Liver (tissue), 9 donors: ENCODE results near the gene NEU4. TPM values are rescaled to one million over a fixed set of nuclear protein-coding genes. Genes with fewer than 3 reads are reported as not detected.
"Not testable (repeated sequence)": the region's sequence is repeated elsewhere in the genome, so short reads cannot be mapped to it uniquely, and the experiment has no call there.

Experiments
- DNase-seq: peaks from one replicate; pipeline ENCODE4 v3.0.0-alpha.2; 2017; ENCODE audit warnings: low spot score
- H3K27ac ChIP-seq, 2 donors: one replicate each; pipeline ENCODE4 v1.7.0; 2013; ENCODE audit warnings: inconsistent platforms in 2 of 2, low read length in 2 of 2, control low read depth in 1 of 2, low read depth in 1 of 2, mild to moderate bottlenecking in 1 of 2
- H3K27me3 ChIP-seq, 4 donors: one replicate each; pipeline versions ENCODE4 v1.6.1 to v1.7.0; 2013; ENCODE audit warnings: low read length in 3 of 4, inconsistent platforms in 1 of 4, mild to moderate bottlenecking in 1 of 4, moderate library complexity in 1 of 4; ENCODE audit not compliant: control insufficient read depth in 4 of 4, insufficient read depth in 4 of 4
- H3K36me3 ChIP-seq, 4 donors: one replicate each; pipeline versions ENCODE4 v1.6.1 to v1.7.0; 2013; ENCODE audit warnings: low read length in 3 of 4, mild to moderate bottlenecking in 3 of 4, low read depth in 1 of 4, moderate library complexity in 1 of 4; ENCODE audit not compliant: control insufficient read depth in 4 of 4, insufficient read depth in 3 of 4
- H3K4me1 ChIP-seq, 4 donors: one replicate each; pipeline versions ENCODE4 v1.6.1 to v1.7.0; 2013; ENCODE audit warnings: low read length in 3 of 4, mild to moderate bottlenecking in 3 of 4, moderate library complexity in 1 of 4; ENCODE audit not compliant: control insufficient read depth in 4 of 4, insufficient read depth in 4 of 4
- H3K4me3 ChIP-seq, 3 donors: one replicate each; pipeline versions ENCODE4 v1.6.1 to v1.7.0; 2013; ENCODE audit warnings: low read length in 3 of 3, control low read depth in 1 of 3, low read depth in 1 of 3, mild to moderate bottlenecking in 1 of 3
- H3K9ac ChIP-seq, 2 donors: one replicate each; pipeline ENCODE4 v1.7.0; 2013; ENCODE audit warnings: low read length in 2 of 2, mild to moderate bottlenecking in 2 of 2, moderate library complexity in 2 of 2, control low read depth in 1 of 2, low read depth in 1 of 2
- H3K9me3 ChIP-seq, 4 donors: one replicate each; pipeline versions ENCODE4 v1.6.1 to v1.7.0; 2013; ENCODE audit warnings: low read length in 3 of 4; ENCODE audit not compliant: control insufficient read depth in 4 of 4
- CTCF ChIP-seq: fragments of 150-350 bp; IDR thresholded peaks from 2 replicates; pipeline ENCODE4 v1.5.1; 2017; ENCODE audit warnings: improper control_type of control experiment, low read depth, low read length; ENCODE audit not compliant: missing input control
- EGR1 ChIP-seq, 2 donors: IDR thresholded peaks; 2 replicates each; pipeline ENCODE4 v1.6.1; 2016 to 2018; ENCODE audit warnings: antibody characterized with exemption in 2 of 2, low read depth in 2 of 2
- FOXA1 ChIP-seq: IDR thresholded peaks from 2 replicates; pipeline ENCODE4 v1.6.1; 2016; ENCODE audit warnings: antibody characterized with exemption
- FOXA2 ChIP-seq: IDR thresholded peaks from 2 replicates; pipeline ENCODE4 v1.6.1; 2016; ENCODE audit warnings: antibody characterized with exemption
- GABPA ChIP-seq, 2 donors: IDR thresholded peaks in 1 of 2; conservative IDR thresholded peaks in 1 of 2; 2 replicates each; pipeline ENCODE4 v1.6.1; 2016; ENCODE audit warnings: antibody characterized with exemption in 2 of 2, mild to moderate bottlenecking in 1 of 2, moderate library complexity in 1 of 2
- HNF4A ChIP-seq, 2 donors: conservative IDR thresholded peaks; 2 replicates each; pipeline ENCODE4 v1.6.1; 2016; ENCODE audit warnings: antibody characterized with exemption in 2 of 2, mild to moderate bottlenecking in 2 of 2
- JUND ChIP-seq, 2 donors: IDR thresholded peaks; 2 replicates each; pipeline ENCODE4 v1.6.1; 2016; ENCODE audit warnings: antibody characterized with exemption in 2 of 2
- MAX ChIP-seq: IDR thresholded peaks from 2 replicates; pipeline ENCODE4 v1.6.1; 2016; ENCODE audit warnings: antibody characterized with exemption
- RAD21 ChIP-seq, 2 donors: IDR thresholded peaks; 2 replicates each; pipeline ENCODE4 v1.6.1; 2016; ENCODE audit warnings: antibody characterized with exemption in 2 of 2, mild to moderate bottlenecking in 2 of 2
- SP1 ChIP-seq: IDR thresholded peaks from 2 replicates; pipeline ENCODE4 v1.6.1; 2018; ENCODE audit warnings: antibody characterized with exemption, mild to moderate bottlenecking
- TAF1 ChIP-seq: conservative IDR thresholded peaks from 2 replicates; pipeline ENCODE4 v1.6.1; 2016; ENCODE audit warnings: antibody characterized with exemption, mild to moderate bottlenecking
- YY1 ChIP-seq: IDR thresholded peaks from 2 replicates; pipeline ENCODE4 v1.6.1; 2016; ENCODE audit warnings: antibody characterized with exemption, mild to moderate bottlenecking
- WGBS: extraction: QIAGEN DNeasy Blood & Tissue Kit; methylation state at CpG from one replicate; pipeline ENCODE4 v1.1.7; 2013; 5-methylcytosine and 5-hydroxymethylcytosine counted together
- polyA plus RNA-seq, 2 donors: library from polyadenylated mRNA; stranded (reverse) in 1 of 2; unstranded in 1 of 2; fragments of 200-250 nt in 1 of 2; fragments of >200 nt in 1 of 2; fragmentation: Nextera tagmentation in 1 of 2; extraction: Ambion mirVana in 1 of 2; gene quantifications; one replicate each; pipeline versions ENCODE4 v1.2.1 to v1.2.3, GENCODE V29; 2013 to 2015
- total RNA-seq, 2 donors: library from RNA; depleted of rRNA; stranded (reverse); fragments of >200 nt; gene quantifications; one replicate each; pipeline ENCODE4 v1.2.3, GENCODE V29; 2014
- donor health status: healthy.
- donor health status: healthy.
- donor health status: healthy.
- donor health status: healthy.
- donor health status: healthy.

Gene NEU4
- total and polyA plus RNA-seq, 4 donors: 5.4 to 58.4 (median 35.1) TPM

- no peak for TF ChIP-seq CTCF
- TF ChIP-seq JUND (IDR thresholded peaks at IDR 0.05): no peak
- TF ChIP-seq SP1: peak; percentile 64
- TF ChIP-seq EGR1 (IDR thresholded peaks at IDR 0.05; ENCODE audit: low read depth in 2 of 2): no peak
- peak in 1 of 2 donors; percentile 28 for TF ChIP-seq RAD21 (IDR thresholded peaks at IDR 0.05)
- TF ChIP-seq FOXA1: peak; percentile 21
- TF ChIP-seq YY1: no peak
- no peak for TF ChIP-seq MAX
- TF ChIP-seq FOXA2: peak; percentile 60
Observed at GRCh38 chr2:241818943-241819270, 9.9 kb downstream of the NEU4 start (continued).

- not testable (repeated sequence) for DNase-seq, H3K4me3 ChIP-seq, H3K27me3 ChIP-seq, H3K9ac ChIP-seq, H3K9me3 ChIP-seq, H3K27ac ChIP-seq, H3K36me3 ChIP-seq
- peaks cover 8 to 17% (median 9%) of the 10 kb centered on the region in 4 donors for H3K4me1 ChIP-seq
- WGBS: 87% methylated on average over 27 of the region's 27 CpGs
Observed at GRCh38 chr2:241819947-241820624, 11.1 kb downstream of the NEU4 start.

GRCh38 chr2:241820625-241821384, 11.8 kb downstream of the NEU4 start:
- Histone ChIP-seq H3K4me3 (no peak overlapping the region), H3K9ac (no peak overlapping the region), H3K27ac (no peak overlapping the region), H3K27me3 (no peaks in the 10 kb centered on the region), H3K9me3 (no peaks in the 10 kb centered on the region), H3K4me1 (peaks cover 8 to 15% (median 9%) of the 10 kb centered on the region in 4 donors), H3K36me3 (no peaks in the 10 kb centered on the region)
- 92% methylated on average over 31 of the region's 31 CpGs for WGBS
- DNase-seq: no peak
- TF ChIP-seq FOXA2 (no peak), HNF4A (conservative IDR thresholded peaks at IDR 0.05) (no peak), JUND (IDR thresholded peaks at IDR 0.05) (no peak), TAF1 (no peak), GABPA (IDR thresholded peaks at IDR 0.05 in 1 of 2, conservative IDR thresholded peaks at IDR 0.05 in 1 of 2) (no peak)
